WTC11 (cell line): ENCODE measurements around the gene NLRP8. TPM values are rescaled to one million over a fixed set of nuclear protein-coding genes. Genes with fewer than 3 reads are reported as not detected.

Experiments
- ATAC-seq: fragments of 200-7000 bp; cut with Tn5 transposase; 2 replicates; pipeline ENCODE4 v1.10.0; 2021; ENCODE audit warnings: mild to moderate bottlenecking, moderate library complexity
- CTCF ChIA-PET: fragments of 300-600 bp; sonication (Branson Sonifier 250); formaldehyde crosslinking; loops from one replicate; lab custom pipeline; 2021; ENCODE audit warnings: antibody characterized with exemption; lab: Charles Lee
- POLR2A ChIA-PET: fragments of 350-600 bp; sonication (Branson Sonifier 250); formaldehyde crosslinking; loops from one replicate; lab custom pipeline; 2021; ENCODE audit warnings: antibody characterized with exemption; lab: Charles Lee
- DNase-seq: peaks from one replicate; pipeline ENCODE4 v3.0.0; 2021; ENCODE audit warnings: low spot score
- H3K27ac Mint-ChIP-seq: 2 replicates; pipeline ENCODE4 v1.8.0; 2021; ENCODE audit warnings: mixed read lengths
- H3K27me3 Mint-ChIP-seq: 2 replicates; pipeline ENCODE4 v1.8.0; 2021; ENCODE audit warnings: low read depth, mild to moderate bottlenecking, moderate library complexity, mixed read lengths
- H3K36me3 Mint-ChIP-seq: 2 replicates; pipeline ENCODE4 v1.8.0; 2021; ENCODE audit warnings: mixed read lengths
- H3K4me1 Mint-ChIP-seq: 2 replicates; pipeline ENCODE4 v1.8.0; 2022; ENCODE audit warnings: mixed read lengths
- H3K4me3 Mint-ChIP-seq: 2 replicates; pipeline ENCODE4 v1.8.0; 2021; ENCODE audit warnings: mild to moderate bottlenecking, moderate library complexity, mixed read lengths
- H3K9me3 Mint-ChIP-seq: 2 replicates; pipeline ENCODE4 v1.8.0; 2021; ENCODE audit warnings: mixed read lengths
- ELF4 ChIP-seq: sonication (generic); formaldehyde crosslinking; IDR thresholded peaks from 2 replicates; pipeline ENCODE4 v1.8.1; 2022; ENCODE audit warnings: low read depth, mild to moderate bottlenecking, moderate library complexity, missing genetic modification reagents
- ETV6 ChIP-seq: sonication (generic); formaldehyde crosslinking; IDR thresholded peaks from 2 replicates; pipeline ENCODE4 v1.8.1; 2022; ENCODE audit warnings: mild to moderate bottlenecking, missing genetic modification reagents
- HMGA2 ChIP-seq: fragments of 250-450 bp; sonication (Bioruptor Pico); IDR thresholded peaks from 2 replicates; pipeline ENCODE4 v1.4.0; 2021; ENCODE audit warnings: mild to moderate bottlenecking, moderate library complexity
- MXD4 ChIP-seq: fragments of 250-450 bp; sonication (Bioruptor Pico); IDR thresholded peaks from 2 replicates; pipeline ENCODE4 v1.8.0; 2021; ENCODE audit warnings: mild to moderate bottlenecking, moderate library complexity, borderline replicate concordance
- PRRX2 ChIP-seq: fragments of 250-450 bp; sonication (Bioruptor Pico); IDR thresholded peaks from 2 replicates; pipeline ENCODE4 v1.8.0; 2021; ENCODE audit warnings: mild to moderate bottlenecking
- RELA ChIP-seq: sonication (generic); formaldehyde crosslinking; IDR thresholded peaks from 2 replicates; pipeline ENCODE4 v1.8.1; 2022; ENCODE audit warnings: missing genetic modification reagents, mild to moderate bottlenecking, borderline replicate concordance
- RORB ChIP-seq: fragments of 250-450 bp; sonication (Bioruptor Pico); IDR thresholded peaks from 2 replicates; pipeline ENCODE4 v1.9.0; 2021; ENCODE audit warnings: mild to moderate bottlenecking
- SMAD3 ChIP-seq: sonication (generic); formaldehyde crosslinking; IDR thresholded peaks from 2 replicates; pipeline ENCODE4 v1.8.0; 2022; ENCODE audit warnings: missing genetic modification reagents, mild to moderate bottlenecking, borderline replicate concordance
- TEAD1 ChIP-seq: sonication (generic); formaldehyde crosslinking; IDR thresholded peaks from 2 replicates; pipeline ENCODE4 v1.8.0; 2022; ENCODE audit warnings: mild to moderate bottlenecking, missing genetic modification reagents
- ZNF138 ChIP-seq: sonication (generic); formaldehyde crosslinking; conservative IDR thresholded peaks from 2 replicates; pipeline ENCODE4 v1.8.1; 2022; ENCODE audit warnings: mild to moderate bottlenecking, moderate library complexity, missing genetic modification reagents
- ZNF263 ChIP-seq: sonication (generic); formaldehyde crosslinking; IDR thresholded peaks from 2 replicates; pipeline ENCODE4 v1.8.1; 2022; ENCODE audit warnings: low read depth, mild to moderate bottlenecking, moderate library complexity, missing genetic modification reagents
- ZNF396 ChIP-seq: fragments of 250-450 bp; sonication (Bioruptor Pico); IDR thresholded peaks from 2 replicates; pipeline ENCODE4 v1.8.0; 2021; ENCODE audit warnings: mild to moderate bottlenecking, moderate library complexity, borderline replicate concordance
- ZNF423 ChIP-seq: fragments of 250-450 bp; sonication (Bioruptor Pico); IDR thresholded peaks from 2 replicates; pipeline ENCODE4 v2.1.2; 2022; ENCODE audit warnings: mild to moderate bottlenecking, moderate library complexity
- total RNA-seq: library from RNA; stranded (reverse); gene quantifications from 3 replicates; pipeline ENCODE4 v1.2.3, GENCODE V29; 2021
- TF ChIP-seq, protein P1 (sequence below): sonication (generic); formaldehyde crosslinking; IDR thresholded peaks from 2 replicates; pipeline ENCODE4 v1.8.1; 2023; ENCODE audit warnings: mild to moderate bottlenecking, missing genetic modification reagents, moderate library complexity
- TF ChIP-seq, protein P2 (sequence below): sonication (generic); formaldehyde crosslinking; IDR thresholded peaks from 2 replicates; pipeline ENCODE4 v1.8.0; 2022; ENCODE audit warnings: mild to moderate bottlenecking, missing genetic modification reagents
- TF ChIP-seq, protein P3 (sequence below): sonication (generic); formaldehyde crosslinking; conservative IDR thresholded peaks from 2 replicates; pipeline ENCODE4 v1.8.1; 2022; ENCODE audit warnings: mild to moderate bottlenecking, missing genetic modification reagents
- TF ChIP-seq, protein P4 (sequence below): sonication (generic); formaldehyde crosslinking; IDR thresholded peaks from 2 replicates; pipeline ENCODE4 v1.8.1; 2022; ENCODE audit warnings: low read depth, mild to moderate bottlenecking, moderate library complexity, missing genetic modification reagents, borderline replicate concordance
- TF ChIP-seq, protein P5 (sequence below): fragments of 250-450 bp; sonication (Bioruptor Pico); IDR thresholded peaks from 2 replicates; pipeline ENCODE4 v1.9.0; 2021; ENCODE audit warnings: mild to moderate bottlenecking, borderline replicate concordance
- TF ChIP-seq, protein P6 (sequence below): sonication (generic); formaldehyde crosslinking; IDR thresholded peaks from 2 replicates; pipeline ENCODE4 v1.8.1; 2022; ENCODE audit warnings: low read depth, missing genetic modification reagents, borderline replicate concordance
- TF ChIP-seq, protein P7 (sequence below): sonication (generic); formaldehyde crosslinking; IDR thresholded peaks from 2 replicates; pipeline ENCODE4 v1.8.1; 2022; ENCODE audit warnings: mild to moderate bottlenecking, moderate library complexity, missing genetic modification reagents

Gene NLRP8
- total RNA-seq, 1 experiment from 2014 or later: not detected

DNA sequence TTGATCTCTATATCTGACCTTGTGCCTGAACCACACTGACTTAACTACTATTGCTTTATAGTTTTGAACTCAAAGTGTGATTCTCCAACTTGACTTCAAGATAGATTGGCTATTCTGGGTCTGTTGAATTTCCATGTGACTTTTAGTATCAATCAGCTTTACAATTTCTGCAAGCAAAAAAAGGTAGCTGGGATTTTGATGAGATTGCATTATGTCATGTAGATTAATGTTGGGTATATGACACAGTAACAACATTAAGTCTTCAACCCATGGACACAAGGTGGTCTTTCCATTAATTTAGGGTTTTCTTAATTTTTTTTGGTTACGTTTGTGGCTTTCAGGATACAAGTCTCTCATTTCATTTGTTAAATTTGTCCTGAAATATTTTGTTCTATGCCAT is 67.1 kb downstream of the NLRP8 start:
- Mint-ChIP-seq H3K36me3 (peaks cover 68% of the 10 kb centered on the region), H3K27ac (no peak overlapping the region), H3K4me3 (no peak overlapping the region), H3K4me1 (no peaks in the 10 kb centered on the region), H3K9me3 (peaks cover 85% of the 10 kb centered on the region), H3K27me3 (peaks cover 18% of the 10 kb centered on the region; the same call in 1 of the 2 replicates)
- DNase-seq (no peak), ATAC-seq (no peak)
- POLR2A ChIA-PET: no interaction called here
- CTCF ChIA-PET: no interaction called here
- TF ChIP-seq MXD4 (CRISPR knock-in tag) (no peak), RORB (CRISPR knock-in tag) (no peak), ZNF423 (no peak), ETV6 (no peak), PRRX2 (CRISPR knock-in tag) (no peak), HMGA2 (CRISPR knock-in tag) (no peak), ZNF263 (CRISPR knock-in tag) (no peak), RELA (CRISPR knock-in tag) (no peak), ZNF396 (CRISPR knock-in tag) (no peak), SMAD3 (CRISPR knock-in tag) (no peak), ZNF138 (no peak), ELF4 (CRISPR knock-in tag) (no peak), TEAD1 (CRISPR knock-in tag) (no peak)
- TF ChIP-seq, protein P1, sequence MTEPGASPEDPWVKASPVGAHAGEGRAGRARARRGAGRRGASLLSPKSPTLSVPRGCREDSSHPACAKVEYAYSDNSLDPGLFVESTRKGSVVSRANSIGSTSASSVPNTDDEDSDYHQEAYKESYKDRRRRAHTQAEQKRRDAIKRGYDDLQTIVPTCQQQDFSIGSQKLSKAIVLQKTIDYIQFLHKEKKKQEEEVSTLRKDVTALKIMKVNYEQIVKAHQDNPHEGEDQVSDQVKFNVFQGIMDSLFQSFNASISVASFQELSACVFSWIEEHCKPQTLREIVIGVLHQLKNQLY (CRISPR knock-in tag): no peak
- TF ChIP-seq, protein P2, sequence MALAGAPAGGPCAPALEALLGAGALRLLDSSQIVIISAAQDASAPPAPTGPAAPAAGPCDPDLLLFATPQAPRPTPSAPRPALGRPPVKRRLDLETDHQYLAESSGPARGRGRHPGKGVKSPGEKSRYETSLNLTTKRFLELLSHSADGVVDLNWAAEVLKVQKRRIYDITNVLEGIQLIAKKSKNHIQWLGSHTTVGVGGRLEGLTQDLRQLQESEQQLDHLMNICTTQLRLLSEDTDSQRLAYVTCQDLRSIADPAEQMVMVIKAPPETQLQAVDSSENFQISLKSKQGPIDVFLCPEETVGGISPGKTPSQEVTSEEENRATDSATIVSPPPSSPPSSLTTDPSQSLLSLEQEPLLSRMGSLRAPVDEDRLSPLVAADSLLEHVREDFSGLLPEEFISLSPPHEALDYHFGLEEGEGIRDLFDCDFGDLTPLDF: no peak
- TF ChIP-seq, protein P3, sequence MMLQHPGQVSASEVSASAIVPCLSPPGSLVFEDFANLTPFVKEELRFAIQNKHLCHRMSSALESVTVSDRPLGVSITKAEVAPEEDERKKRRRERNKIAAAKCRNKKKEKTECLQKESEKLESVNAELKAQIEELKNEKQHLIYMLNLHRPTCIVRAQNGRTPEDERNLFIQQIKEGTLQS (CRISPR knock-in tag): no peak
- TF ChIP-seq, protein P4, sequence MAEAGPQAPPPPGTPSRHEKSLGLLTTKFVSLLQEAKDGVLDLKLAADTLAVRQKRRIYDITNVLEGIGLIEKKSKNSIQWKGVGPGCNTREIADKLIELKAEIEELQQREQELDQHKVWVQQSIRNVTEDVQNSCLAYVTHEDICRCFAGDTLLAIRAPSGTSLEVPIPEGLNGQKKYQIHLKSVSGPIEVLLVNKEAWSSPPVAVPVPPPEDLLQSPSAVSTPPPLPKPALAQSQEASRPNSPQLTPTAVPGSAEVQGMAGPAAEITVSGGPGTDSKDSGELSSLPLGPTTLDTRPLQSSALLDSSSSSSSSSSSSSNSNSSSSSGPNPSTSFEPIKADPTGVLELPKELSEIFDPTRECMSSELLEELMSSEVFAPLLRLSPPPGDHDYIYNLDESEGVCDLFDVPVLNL (CRISPR knock-in tag): no peak
- TF ChIP-seq, protein P5, sequence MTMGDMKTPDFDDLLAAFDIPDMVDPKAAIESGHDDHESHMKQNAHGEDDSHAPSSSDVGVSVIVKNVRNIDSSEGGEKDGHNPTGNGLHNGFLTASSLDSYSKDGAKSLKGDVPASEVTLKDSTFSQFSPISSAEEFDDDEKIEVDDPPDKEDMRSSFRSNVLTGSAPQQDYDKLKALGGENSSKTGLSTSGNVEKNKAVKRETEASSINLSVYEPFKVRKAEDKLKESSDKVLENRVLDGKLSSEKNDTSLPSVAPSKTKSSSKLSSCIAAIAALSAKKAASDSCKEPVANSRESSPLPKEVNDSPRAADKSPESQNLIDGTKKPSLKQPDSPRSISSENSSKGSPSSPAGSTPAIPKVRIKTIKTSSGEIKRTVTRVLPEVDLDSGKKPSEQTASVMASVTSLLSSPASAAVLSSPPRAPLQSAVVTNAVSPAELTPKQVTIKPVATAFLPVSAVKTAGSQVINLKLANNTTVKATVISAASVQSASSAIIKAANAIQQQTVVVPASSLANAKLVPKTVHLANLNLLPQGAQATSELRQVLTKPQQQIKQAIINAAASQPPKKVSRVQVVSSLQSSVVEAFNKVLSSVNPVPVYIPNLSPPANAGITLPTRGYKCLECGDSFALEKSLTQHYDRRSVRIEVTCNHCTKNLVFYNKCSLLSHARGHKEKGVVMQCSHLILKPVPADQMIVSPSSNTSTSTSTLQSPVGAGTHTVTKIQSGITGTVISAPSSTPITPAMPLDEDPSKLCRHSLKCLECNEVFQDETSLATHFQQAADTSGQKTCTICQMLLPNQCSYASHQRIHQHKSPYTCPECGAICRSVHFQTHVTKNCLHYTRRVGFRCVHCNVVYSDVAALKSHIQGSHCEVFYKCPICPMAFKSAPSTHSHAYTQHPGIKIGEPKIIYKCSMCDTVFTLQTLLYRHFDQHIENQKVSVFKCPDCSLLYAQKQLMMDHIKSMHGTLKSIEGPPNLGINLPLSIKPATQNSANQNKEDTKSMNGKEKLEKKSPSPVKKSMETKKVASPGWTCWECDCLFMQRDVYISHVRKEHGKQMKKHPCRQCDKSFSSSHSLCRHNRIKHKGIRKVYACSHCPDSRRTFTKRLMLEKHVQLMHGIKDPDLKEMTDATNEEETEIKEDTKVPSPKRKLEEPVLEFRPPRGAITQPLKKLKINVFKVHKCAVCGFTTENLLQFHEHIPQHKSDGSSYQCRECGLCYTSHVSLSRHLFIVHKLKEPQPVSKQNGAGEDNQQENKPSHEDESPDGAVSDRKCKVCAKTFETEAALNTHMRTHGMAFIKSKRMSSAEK (CRISPR knock-in tag): no peak
- TF ChIP-seq, protein P6, sequence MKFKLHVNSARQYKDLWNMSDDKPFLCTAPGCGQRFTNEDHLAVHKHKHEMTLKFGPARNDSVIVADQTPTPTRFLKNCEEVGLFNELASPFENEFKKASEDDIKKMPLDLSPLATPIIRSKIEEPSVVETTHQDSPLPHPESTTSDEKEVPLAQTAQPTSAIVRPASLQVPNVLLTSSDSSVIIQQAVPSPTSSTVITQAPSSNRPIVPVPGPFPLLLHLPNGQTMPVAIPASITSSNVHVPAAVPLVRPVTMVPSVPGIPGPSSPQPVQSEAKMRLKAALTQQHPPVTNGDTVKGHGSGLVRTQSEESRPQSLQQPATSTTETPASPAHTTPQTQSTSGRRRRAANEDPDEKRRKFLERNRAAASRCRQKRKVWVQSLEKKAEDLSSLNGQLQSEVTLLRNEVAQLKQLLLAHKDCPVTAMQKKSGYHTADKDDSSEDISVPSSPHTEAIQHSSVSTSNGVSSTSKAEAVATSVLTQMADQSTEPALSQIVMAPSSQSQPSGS: no peak
- TF ChIP-seq, protein P7, sequence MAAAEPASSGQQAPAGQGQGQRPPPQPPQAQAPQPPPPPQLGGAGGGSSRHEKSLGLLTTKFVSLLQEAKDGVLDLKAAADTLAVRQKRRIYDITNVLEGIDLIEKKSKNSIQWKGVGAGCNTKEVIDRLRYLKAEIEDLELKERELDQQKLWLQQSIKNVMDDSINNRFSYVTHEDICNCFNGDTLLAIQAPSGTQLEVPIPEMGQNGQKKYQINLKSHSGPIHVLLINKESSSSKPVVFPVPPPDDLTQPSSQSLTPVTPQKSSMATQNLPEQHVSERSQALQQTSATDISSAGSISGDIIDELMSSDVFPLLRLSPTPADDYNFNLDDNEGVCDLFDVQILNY (CRISPR knock-in tag): no peak
